CD14-positive monocyte (primary cell): ENCODE results near the gene IKZF4. TPM values are rescaled to one million over a fixed set of nuclear protein-coding genes. Genes with fewer than 3 reads are reported as not detected.

ENCODE experiments used
- DNase-seq, 3 donors: peaks; one replicate each; pipeline ENCODE4 v3.0.0-alpha.2; 2011 to 2022
- H2AFZ ChIP-seq: 2 replicates; pipeline ENCODE4 v1.6.0; 2012; ENCODE audit warnings: mild to moderate bottlenecking, low read depth, low read length, inconsistent platforms; ENCODE audit not compliant: insufficient read depth, poor library complexity, severe bottlenecking
- H3K27ac ChIP-seq, 2 donors: 1 replicate in 1 of 2; 2 replicates in 1 of 2; pipeline ENCODE4 v1.5.1; 2012 to 2013; ENCODE audit warnings: low read length in 2 of 2, control low read depth in 1 of 2, inconsistent platforms in 1 of 2, low read depth in 1 of 2, mild to moderate bottlenecking in 1 of 2
- H3K27me3 ChIP-seq, 2 donors: one replicate each; pipeline versions ENCODE4 v1.6.0 to v1.6.1; 2011 to 2013; ENCODE audit warnings: low read length in 2 of 2; ENCODE audit not compliant: control insufficient read depth in 2 of 2, insufficient read depth in 2 of 2
- H3K36me3 ChIP-seq, 2 donors: replicated peaks in 1 of 2; 1 replicate in 1 of 2; 2 replicates in 1 of 2; pipeline versions ENCODE4 v1.5.1 to v1.6.1; 2012 to 2013; ENCODE audit warnings: low read length in 2 of 2, control low read depth in 1 of 2, inconsistent platforms in 1 of 2, mild to moderate bottlenecking in 1 of 2; ENCODE audit not compliant: insufficient read depth in 2 of 2, control insufficient read depth in 1 of 2
- H3K4me1 ChIP-seq, 2 donors: 1 replicate in 1 of 2; 2 replicates in 1 of 2; pipeline versions ENCODE4 v1.5.1 to v1.6.1; 2012 to 2013; ENCODE audit warnings: low read length in 2 of 2, control low read depth in 1 of 2, inconsistent platforms in 1 of 2, mild to moderate bottlenecking in 1 of 2, moderate library complexity in 1 of 2; ENCODE audit not compliant: insufficient read depth in 2 of 2, control insufficient read depth in 1 of 2
- H3K4me2 ChIP-seq: replicated peaks from 2 replicates; pipeline ENCODE3; 2012; ENCODE audit warnings: low read length, moderate library complexity, mild to moderate bottlenecking; ENCODE audit not compliant: poor library complexity, severe bottlenecking; ENCODE audit errors: extremely low read depth
- H3K4me3 ChIP-seq, 3 experiments: fragments of 200-600 bp in 1 of 3; sonication (generic) in 1 of 3; replicated peaks in 1 of 3; 1 replicate in 2 of 3; 2 replicates in 1 of 3; pipeline ENCODE4 v1.5.1; 2011 to 2013; ENCODE audit warnings: low read length in 3 of 3, mild to moderate bottlenecking in 3 of 3, control low read depth in 2 of 3, low read depth in 2 of 3, inconsistent platforms in 1 of 3, moderate library complexity in 1 of 3
- H3K79me2 ChIP-seq: 2 replicates; pipeline ENCODE4 v1.6.0; 2012; ENCODE audit warnings: mild to moderate bottlenecking, control low read depth, inconsistent platforms, low read length, moderate library complexity; ENCODE audit not compliant: insufficient read depth
- H3K9ac ChIP-seq: 2 replicates; pipeline ENCODE4 v1.6.0; 2017; ENCODE audit warnings: low read length, mild to moderate bottlenecking; ENCODE audit not compliant: insufficient read depth, poor library complexity, severe bottlenecking
- H3K9me3 ChIP-seq, 2 donors: replicated peaks in 1 of 2; 1 replicate in 1 of 2; 2 replicates in 1 of 2; pipeline versions ENCODE4 v1.5.1 to v1.6.1; 2012 to 2013; ENCODE audit warnings: low read length in 2 of 2, control low read depth in 1 of 2; ENCODE audit not compliant: control insufficient read depth in 1 of 2, insufficient read depth in 1 of 2
- H4K20me1 ChIP-seq: 2 replicates; pipeline ENCODE4 v1.6.0; 2012; ENCODE audit warnings: mild to moderate bottlenecking, low read length, control low read depth, moderate library complexity; ENCODE audit not compliant: insufficient read depth
- H3K27ac Mint-ChIP-seq, 7 donors: one replicate each; pipeline ENCODE4 v1.8.0; 2020; ENCODE audit warnings: mild to moderate bottlenecking in 7 of 7, mixed read lengths in 7 of 7, moderate library complexity in 6 of 7, inconsistent platforms in 2 of 7
- H3K27me3 Mint-ChIP-seq, 3 donors: one replicate each; pipeline ENCODE4 v1.8.0; 2021 to 2022; ENCODE audit warnings: low read depth in 3 of 3, mild to moderate bottlenecking in 3 of 3, mixed read lengths in 3 of 3, moderate library complexity in 3 of 3, inconsistent platforms in 1 of 3
- H3K36me3 Mint-ChIP-seq, 2 donors: one replicate each; pipeline ENCODE4 v1.8.0; 2020; ENCODE audit warnings: mixed read lengths in 2 of 2, inconsistent platforms in 1 of 2, mild to moderate bottlenecking in 1 of 2
- H3K4me1 Mint-ChIP-seq: one replicate; pipeline ENCODE4 v1.8.0; 2020; ENCODE audit warnings: mild to moderate bottlenecking, mixed read lengths
- H3K4me3 Mint-ChIP-seq, 2 donors: one replicate each; pipeline ENCODE4 v1.8.0; 2020; ENCODE audit warnings: mild to moderate bottlenecking in 2 of 2, mixed read lengths in 2 of 2, moderate library complexity in 1 of 2
- H3K9me3 Mint-ChIP-seq, 7 donors: one replicate each; pipeline ENCODE4 v1.8.0; 2020 to 2022; ENCODE audit warnings: mixed read lengths in 7 of 7, mild to moderate bottlenecking in 6 of 7, moderate library complexity in 6 of 7, inconsistent platforms in 2 of 7
- CTCF ChIP-seq: fragments of 200-600 bp; IDR thresholded peaks from one replicate; pipeline ENCODE4 v1.8.0; 2022; ENCODE audit warnings: antibody characterized with exemption, mild to moderate bottlenecking
- WGBS: methylation state at CpG from one replicate; pipeline ENCODE4 v1.1.5; 2013; ENCODE audit warnings: missing lambda C conversion rate; ENCODE audit not compliant: insufficient coverage; 5-methylcytosine and 5-hydroxymethylcytosine counted together
- intact Hi-C, 2 donors: fragments of 100-400 bp; cut with micrococcal nuclease; formaldehyde crosslinking; loops; one replicate each; pipeline versions ENCODE4 v1.15.0 to v1.15.1; 2023
- polyA plus RNA-seq, 3 donors: library from polyadenylated mRNA; depleted of rRNA in 1 of 3; unstranded in 2 of 3; stranded (reverse) in 1 of 3; fragments of 300-500 nt in 2 of 3; fragments of >200 nt in 1 of 3; fragmentation: Illumina TruSeq in 2 of 3; gene quantifications; 1 replicate in 2 of 3; 2 replicates in 1 of 3; pipeline ENCODE4 v1.2.3, GENCODE V29; 2012 to 2021

IKZF4 gene
- polyA plus RNA-seq, 3 donors, result 0.09 to 4.9 (median 1.3) TPM

- Histone ChIP-seq H3K27me3 (no peaks in the 10 kb centered on the region), H3K4me1 (peaks cover 5 to 12% of the 10 kb centered on the region in 2 donors), H4K20me1 (no peaks in the 10 kb centered on the region), H3K9me3 (no peaks in the 10 kb centered on the region), H3K27ac (no peak overlapping the region), H3K79me2 (no peaks in the 10 kb centered on the region), H3K4me2 (no peak overlapping the region), H3K4me3 (no peak overlapping the region), H3K36me3 (peaks cover 17 to 26% of the 10 kb centered on the region in 2 donors), H2AFZ (no peak overlapping the region), H3K9ac (no peak overlapping the region)
- DNase-seq, result no peak
- TF ChIP-seq CTCF, result no peak
- Mint-ChIP-seq H3K4me1 (peaks cover 32% of the 10 kb centered on the region), H3K27me3 (peaks cover 0 to 1% (median 0%) of the 10 kb centered on the region in 3 donors), H3K9me3 (no peaks in the 10 kb centered on the region), H3K27ac (peak overlapping the region in 4 of 7 donors; percentile 61 to 71 (median 64)), H3K4me3 (no peak overlapping the region), H3K36me3 (peaks cover 30 to 46% of the 10 kb centered on the region in 2 donors)
- 98% methylated on average over 10 of the region's 10 CpGs for WGBS
- intact Hi-C loops, result no loop called here
Observed at GRCh38 chr12:56004211-56004610, 16.6 kb upstream of the IKZF4 start.

GRCh38 chr12:56007564-56008559 is 13.0 kb upstream of the IKZF4 start:
- no peaks in the 10 kb centered on the region for H3K27me3 ChIP-seq
- whole genome bisulfite sequencing, result 0% methylated on average over 16 of the region's 44 CpGs
- peak overlapping the region; percentile 94 for H2AFZ ChIP-seq
- no peaks in the 10 kb centered on the region for H4K20me1 ChIP-seq
- peak overlapping the region; percentile 40 to 80 (median 80) for H3K4me3 ChIP-seq
- Mint-ChIP-seq H3K36me3 (peaks cover 18 to 24% of the 10 kb centered on the region in 2 donors), H3K27me3 (peaks cover 0 to 1% (median 0%) of the 10 kb centered on the region in 3 donors), H3K27ac (peak overlapping the region in 6 of 7 donors; percentile 36 to 82 (median 80)), H3K4me3 (peak overlapping the region; percentile 87 to 90), H3K9me3 (no peaks in the 10 kb centered on the region), H3K4me1 (peaks cover 29% of the 10 kb centered on the region)
- H3K36me3 ChIP-seq, result peaks cover 12 to 14% of the 10 kb centered on the region in 2 donors
- H3K27ac ChIP-seq, result peak overlapping the region in 1 of 2 donors; percentile 72
- peak overlapping the region; percentile 77 for H3K9ac ChIP-seq
- no peaks in the 10 kb centered on the region for H3K79me2 ChIP-seq
- H3K9me3 ChIP-seq, result no peaks in the 10 kb centered on the region
- DNase-seq, result no peak
- intact Hi-C loops, result no loop called here
- H3K4me1 ChIP-seq, result peaks cover 5 to 12% of the 10 kb centered on the region in 2 donors
- peak overlapping the region; percentile 90 for H3K4me2 ChIP-seq
- no peak for TF ChIP-seq CTCF
